KMS-11 (cell line): Measurements from ENCODE around the gene ABLIM2.

ENCODE experiments used
- H2AFZ ChIP-seq: fragments of 200-600 bp; sonication (generic); 2 replicates; pipeline ENCODE4 v1.6.1; 2016; ENCODE audit warnings: antibody characterized with exemption, mixed run types, low read depth
- H3K27ac ChIP-seq: fragments of 200-600 bp; sonication (generic); 2 replicates; pipeline ENCODE4 v1.6.1; 2016; ENCODE audit warnings: mild to moderate bottlenecking, mixed run types
- H3K27me3 ChIP-seq: fragments of 200-600 bp; sonication (generic); 2 replicates; pipeline ENCODE4 v1.6.1; 2017; ENCODE audit warnings: mild to moderate bottlenecking, low read depth, mixed run types, moderate library complexity; ENCODE audit not compliant: insufficient read depth
- H3K36me3 ChIP-seq: fragments of 200-600 bp; sonication (generic); 2 replicates; pipeline ENCODE4 v1.6.1; 2017; ENCODE audit warnings: mild to moderate bottlenecking, mixed run types; ENCODE audit not compliant: insufficient read depth
- H3K4me1 ChIP-seq: fragments of 200-600 bp; sonication (generic); 2 replicates; pipeline ENCODE4 v1.6.1; 2016; ENCODE audit warnings: mild to moderate bottlenecking, low read depth, mixed run types; ENCODE audit not compliant: poor library complexity, severe bottlenecking
- H3K4me2 ChIP-seq: fragments of 200-600 bp; sonication (generic); 2 replicates; pipeline ENCODE4 v1.7.0; 2016; ENCODE audit warnings: mild to moderate bottlenecking, mixed run types
- H3K4me3 ChIP-seq: fragments of 200-600 bp; sonication (generic); IDR thresholded peaks from 2 replicates; pipeline ENCODE4 v1.6.1; 2017; ENCODE audit warnings: low read depth, low read length, mixed read lengths; ENCODE audit not compliant: insufficient read depth
- H3K79me2 ChIP-seq: fragments of 200-600 bp; sonication (generic); 2 replicates; pipeline ENCODE4 v1.6.1; 2016; ENCODE audit warnings: low read depth, mixed run types; ENCODE audit not compliant: insufficient read depth
- H3K9ac ChIP-seq: fragments of 200-600 bp; sonication (generic); 2 replicates; pipeline ENCODE4 v1.6.1; 2016; ENCODE audit warnings: mild to moderate bottlenecking, mixed run types
- H4K20me1 ChIP-seq: fragments of 200-600 bp; sonication (generic); 2 replicates; pipeline ENCODE4 v1.6.1; 2016; ENCODE audit warnings: mild to moderate bottlenecking, mixed run types; ENCODE audit not compliant: insufficient read depth
- TF ChIP-seq, protein P1 (sequence below): fragments of 200-600 bp; sonication (generic); conservative IDR thresholded peaks from 2 replicates; pipeline ENCODE4 v1.6.1; 2017; ENCODE audit warnings: low read depth, mild to moderate bottlenecking, antibody characterized with exemption, low read length, moderate library complexity, mixed read lengths

ABLIM2 gene

DNA sequence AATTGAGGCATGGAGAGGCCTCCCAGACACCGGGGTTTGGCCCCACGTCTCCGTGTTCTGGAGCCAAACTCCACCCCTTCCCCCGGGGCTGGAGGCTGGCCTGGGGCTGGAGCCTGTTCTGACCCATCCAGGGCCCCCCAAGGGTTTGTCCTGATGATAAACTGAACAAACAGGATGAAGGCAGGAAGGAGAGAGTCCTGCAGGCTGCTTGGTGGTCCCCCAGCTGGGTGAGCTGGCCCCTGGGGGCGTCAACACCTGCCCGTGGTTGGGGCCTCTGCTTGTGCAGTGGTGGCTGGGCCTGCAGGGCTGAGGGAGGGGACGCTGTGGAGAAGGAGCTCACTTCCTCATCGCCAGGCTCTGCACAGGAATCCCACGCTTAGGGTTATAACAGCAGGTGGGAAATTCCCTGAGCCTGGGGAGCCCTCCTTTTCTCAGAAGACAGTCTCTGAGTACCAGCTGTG is 42.7 kb upstream of the ABLIM2 start:
- no peak overlapping the region for H3K27ac ChIP-seq
- H3K4me1 ChIP-seq, result no peaks in the 10 kb centered on the region
- TF ChIP-seq, protein P1, sequence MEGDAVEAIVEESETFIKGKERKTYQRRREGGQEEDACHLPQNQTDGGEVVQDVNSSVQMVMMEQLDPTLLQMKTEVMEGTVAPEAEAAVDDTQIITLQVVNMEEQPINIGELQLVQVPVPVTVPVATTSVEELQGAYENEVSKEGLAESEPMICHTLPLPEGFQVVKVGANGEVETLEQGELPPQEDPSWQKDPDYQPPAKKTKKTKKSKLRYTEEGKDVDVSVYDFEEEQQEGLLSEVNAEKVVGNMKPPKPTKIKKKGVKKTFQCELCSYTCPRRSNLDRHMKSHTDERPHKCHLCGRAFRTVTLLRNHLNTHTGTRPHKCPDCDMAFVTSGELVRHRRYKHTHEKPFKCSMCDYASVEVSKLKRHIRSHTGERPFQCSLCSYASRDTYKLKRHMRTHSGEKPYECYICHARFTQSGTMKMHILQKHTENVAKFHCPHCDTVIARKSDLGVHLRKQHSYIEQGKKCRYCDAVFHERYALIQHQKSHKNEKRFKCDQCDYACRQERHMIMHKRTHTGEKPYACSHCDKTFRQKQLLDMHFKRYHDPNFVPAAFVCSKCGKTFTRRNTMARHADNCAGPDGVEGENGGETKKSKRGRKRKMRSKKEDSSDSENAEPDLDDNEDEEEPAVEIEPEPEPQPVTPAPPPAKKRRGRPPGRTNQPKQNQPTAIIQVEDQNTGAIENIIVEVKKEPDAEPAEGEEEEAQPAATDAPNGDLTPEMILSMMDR, result no peak
- no peak overlapping the region for H3K9ac ChIP-seq
- no peak overlapping the region for H3K4me2 ChIP-seq
- no peaks in the 10 kb centered on the region for H3K36me3 ChIP-seq
- H2AFZ ChIP-seq, result no peak overlapping the region
- H3K27me3 ChIP-seq, result no peaks in the 10 kb centered on the region
- H3K4me3 ChIP-seq, result no peak overlapping the region
- H3K79me2 ChIP-seq, result no peaks in the 10 kb centered on the region
- no peaks in the 10 kb centered on the region for H4K20me1 ChIP-seq

DNA sequence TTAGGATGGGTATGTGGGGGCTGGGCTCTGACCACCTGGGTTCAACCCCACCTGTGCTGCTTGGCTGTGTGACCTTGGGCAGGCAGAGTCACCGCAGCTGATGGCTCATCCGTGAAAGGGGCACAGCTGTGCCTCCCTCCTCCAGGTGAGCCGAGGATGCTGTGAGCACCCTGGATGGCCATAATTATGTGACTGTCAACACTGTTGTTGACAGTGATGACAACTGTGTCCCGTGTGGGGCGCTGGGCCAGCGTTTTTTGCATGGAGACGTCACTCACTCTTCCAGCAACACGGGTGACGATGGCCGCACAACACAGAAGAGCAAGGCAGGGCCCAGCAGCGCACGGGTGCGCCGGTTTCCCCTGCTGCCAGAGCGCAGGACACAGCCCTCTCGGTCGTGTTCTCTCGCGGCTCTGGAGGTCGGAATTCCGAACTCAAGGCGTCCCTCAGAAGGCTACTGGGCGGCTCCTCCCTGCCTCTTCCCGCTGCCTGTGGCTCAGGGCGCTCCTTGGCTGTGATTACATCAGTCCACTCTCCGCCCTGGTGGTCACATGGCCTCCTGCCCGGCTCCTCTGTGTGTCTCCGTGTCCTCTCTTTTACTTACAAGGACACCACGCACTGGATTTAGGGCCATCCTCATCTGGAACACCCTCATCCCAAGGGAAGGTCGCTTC is 41.8 kb upstream of the ABLIM2 start:
- no peaks in the 10 kb centered on the region for H4K20me1 ChIP-seq
- no peak overlapping the region for H3K27ac ChIP-seq
- H3K27me3 ChIP-seq, result no peaks in the 10 kb centered on the region
- H3K9ac ChIP-seq, result no peak overlapping the region
- H3K36me3 ChIP-seq, result no peaks in the 10 kb centered on the region
- no peak overlapping the region for H3K4me3 ChIP-seq
- H3K4me1 ChIP-seq, result no peaks in the 10 kb centered on the region
- TF ChIP-seq, protein P1, result no peak
- no peak overlapping the region for H3K4me2 ChIP-seq
- H3K79me2 ChIP-seq, result no peaks in the 10 kb centered on the region
- no peak overlapping the region for H2AFZ ChIP-seq

DNA sequence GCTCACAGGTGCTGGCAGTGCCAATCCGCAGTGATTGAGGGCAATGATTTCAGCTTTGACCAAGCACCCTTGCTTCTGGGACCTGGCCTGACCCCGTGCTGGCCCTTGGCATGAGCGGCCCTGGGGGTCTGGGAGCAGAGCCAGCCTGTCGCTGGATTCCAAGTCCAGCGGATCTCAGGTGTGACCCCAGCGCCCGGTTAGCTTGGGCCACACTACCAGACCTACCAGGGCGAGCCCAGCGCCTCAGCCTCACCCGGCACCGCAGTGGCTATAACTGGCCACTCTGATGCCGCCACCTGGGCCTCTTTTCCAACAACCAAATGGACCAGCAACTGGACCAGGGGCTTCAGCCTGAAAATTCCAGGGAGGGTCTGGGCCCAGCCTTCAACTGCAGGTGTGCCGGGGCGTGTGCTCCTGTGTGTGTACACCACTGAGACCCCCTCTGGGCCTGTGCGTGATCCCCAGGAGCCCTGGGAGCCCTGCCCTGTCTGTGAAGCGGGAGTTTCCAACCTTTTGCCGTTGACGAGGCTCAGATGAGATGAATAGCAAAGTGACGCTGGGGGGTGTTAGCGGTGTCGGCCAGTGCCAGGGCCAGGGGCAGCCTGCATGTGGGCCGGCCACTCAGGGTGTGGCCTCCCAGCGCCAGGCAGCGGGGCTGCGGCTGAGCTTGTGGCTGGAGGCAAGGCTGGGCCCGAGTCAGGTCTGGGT is 41.1 kb upstream of the ABLIM2 start:
- no peaks in the 10 kb centered on the region for H3K79me2 ChIP-seq
- H3K36me3 ChIP-seq, result no peaks in the 10 kb centered on the region
- no peak overlapping the region for H3K4me2 ChIP-seq
- TF ChIP-seq, protein P1, result no peak
- H3K4me1 ChIP-seq, result no peaks in the 10 kb centered on the region
- no peaks in the 10 kb centered on the region for H4K20me1 ChIP-seq
- H2AFZ ChIP-seq, result no peak overlapping the region
- H3K4me3 ChIP-seq, result no peak overlapping the region
- H3K9ac ChIP-seq, result no peak overlapping the region
- no peak overlapping the region for H3K27ac ChIP-seq
- no peaks in the 10 kb centered on the region for H3K27me3 ChIP-seq

DNA sequence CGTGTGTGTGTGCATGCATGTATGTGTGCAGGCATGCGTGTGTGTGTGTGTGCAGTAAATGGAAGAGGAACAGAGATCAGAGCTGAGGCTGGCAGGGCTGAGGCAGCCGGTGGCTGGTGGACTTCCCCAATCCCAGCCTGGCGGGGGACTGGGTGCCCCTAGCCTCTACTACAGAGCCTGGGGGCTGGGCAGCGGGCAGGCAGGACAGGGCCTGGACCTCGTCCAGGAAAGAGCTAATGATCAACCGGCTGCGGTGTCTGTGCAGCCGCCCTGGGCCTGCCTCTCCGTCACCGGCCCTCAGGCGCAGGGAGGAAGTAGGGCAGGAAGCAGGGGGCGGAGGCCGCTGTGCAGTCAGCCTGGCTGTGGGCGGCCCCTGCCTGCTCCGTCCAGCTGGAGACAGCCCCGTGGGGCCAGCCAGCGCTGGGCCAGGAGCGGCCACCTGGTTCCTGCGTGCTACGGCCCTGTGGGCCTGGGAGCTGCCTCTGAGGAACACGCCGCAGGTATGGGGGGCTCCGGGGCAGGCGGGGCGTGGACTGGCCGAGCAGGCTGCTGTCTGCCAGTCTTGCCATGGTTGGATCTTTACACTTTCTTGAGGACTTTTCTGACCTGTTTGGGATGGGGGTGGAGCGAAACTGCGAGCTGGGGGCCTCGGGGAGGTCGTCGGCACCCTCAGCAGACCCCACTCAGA is 40.4 kb upstream of the ABLIM2 start, which contains the start of gene SH3TC1:
TSS of gene SH3TC1 (plus strand) at position 385 of the 688 bp plus-strand sequence. CDS start 5,905 bp downstream, outside the sequence.
- Histone ChIP-seq H3K79me2 (no peaks in the 10 kb centered on the region), H4K20me1 (no peaks in the 10 kb centered on the region), H3K9ac (no peak within 1 kb of the TSS), H3K4me2 (no peak within 1 kb of the TSS), H3K27me3 (no peaks in the 10 kb centered on the region), H3K4me3 (no peak within 1 kb of the TSS), H2AFZ (no peak within 1 kb of the TSS), H3K4me1 (no peaks in the 10 kb centered on the region), H3K36me3 (no peaks in the 10 kb centered on the region), H3K27ac (no peak within 1 kb of the TSS)
- TF ChIP-seq, protein P1, result no peak
